ENCODE results near the gene CENPX.

DNA sequence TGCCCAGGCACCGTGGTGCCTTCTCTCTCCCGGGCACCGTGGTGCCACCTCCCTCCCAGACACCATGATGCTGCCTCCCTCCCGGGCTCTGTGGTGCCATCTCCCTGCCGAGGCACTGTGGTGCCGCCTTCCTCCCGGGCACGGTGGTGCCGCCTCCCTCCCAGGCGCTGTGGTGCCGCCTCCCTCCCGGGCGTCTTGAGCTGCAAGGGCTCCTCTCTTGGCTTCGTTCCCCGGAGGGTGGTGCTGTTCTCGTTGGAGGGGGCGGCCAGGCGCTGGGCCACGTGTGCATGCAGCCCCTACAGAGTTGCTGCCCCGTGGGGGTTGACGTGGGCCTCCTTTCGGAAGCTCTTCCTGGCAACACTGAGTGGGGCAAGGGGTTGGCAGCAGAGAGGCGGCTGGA, 8.2 kb downstream of the CENPX start:
- TF ChIP-seq, protein P1, sequence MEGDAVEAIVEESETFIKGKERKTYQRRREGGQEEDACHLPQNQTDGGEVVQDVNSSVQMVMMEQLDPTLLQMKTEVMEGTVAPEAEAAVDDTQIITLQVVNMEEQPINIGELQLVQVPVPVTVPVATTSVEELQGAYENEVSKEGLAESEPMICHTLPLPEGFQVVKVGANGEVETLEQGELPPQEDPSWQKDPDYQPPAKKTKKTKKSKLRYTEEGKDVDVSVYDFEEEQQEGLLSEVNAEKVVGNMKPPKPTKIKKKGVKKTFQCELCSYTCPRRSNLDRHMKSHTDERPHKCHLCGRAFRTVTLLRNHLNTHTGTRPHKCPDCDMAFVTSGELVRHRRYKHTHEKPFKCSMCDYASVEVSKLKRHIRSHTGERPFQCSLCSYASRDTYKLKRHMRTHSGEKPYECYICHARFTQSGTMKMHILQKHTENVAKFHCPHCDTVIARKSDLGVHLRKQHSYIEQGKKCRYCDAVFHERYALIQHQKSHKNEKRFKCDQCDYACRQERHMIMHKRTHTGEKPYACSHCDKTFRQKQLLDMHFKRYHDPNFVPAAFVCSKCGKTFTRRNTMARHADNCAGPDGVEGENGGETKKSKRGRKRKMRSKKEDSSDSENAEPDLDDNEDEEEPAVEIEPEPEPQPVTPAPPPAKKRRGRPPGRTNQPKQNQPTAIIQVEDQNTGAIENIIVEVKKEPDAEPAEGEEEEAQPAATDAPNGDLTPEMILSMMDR (conservative IDR thresholded peaks at IDR 0.05; ENCODE audit: low read depth, low read length): no peak
- TF ChIP-seq EZH2 (IDR thresholded peaks at IDR 0.05; ENCODE audit: low read length, unreplicated experiment): no peak
